GM12891 (cell line): Measurements from ENCODE around the gene RIMS3.

Experiments used
- PAX5 ChIP-seq: IDR thresholded peaks from 2 replicates; pipeline ENCODE4 v1.6.1; 2011; ENCODE audit warnings: low read length, moderate library complexity, mild to moderate bottlenecking; ENCODE audit not compliant: insufficient read depth, severe bottlenecking
- POLR2AphosphoS5 ChIP-seq: IDR thresholded peaks from 2 replicates; pipeline ENCODE4 v1.6.1; 2011; ENCODE audit warnings: low read depth, low read length, control low read depth

- no peak for TF ChIP-seq PAX5
- no peak for TF ChIP-seq POLR2AphosphoS5
Observed at GRCh38 chr1:40687661-40688060, 22.2 kb upstream of the RIMS3 start.
